Measurements from ENCODE around the gene CST1.
"Not testable (repeated sequence)": the region's sequence is repeated elsewhere in the genome, so short reads cannot be mapped to it uniquely, and the experiment has no call there.

Gene CST1, protein sequence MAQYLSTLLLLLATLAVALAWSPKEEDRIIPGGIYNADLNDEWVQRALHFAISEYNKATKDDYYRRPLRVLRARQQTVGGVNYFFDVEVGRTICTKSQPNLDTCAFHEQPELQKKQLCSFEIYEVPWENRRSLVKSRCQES

DNA sequence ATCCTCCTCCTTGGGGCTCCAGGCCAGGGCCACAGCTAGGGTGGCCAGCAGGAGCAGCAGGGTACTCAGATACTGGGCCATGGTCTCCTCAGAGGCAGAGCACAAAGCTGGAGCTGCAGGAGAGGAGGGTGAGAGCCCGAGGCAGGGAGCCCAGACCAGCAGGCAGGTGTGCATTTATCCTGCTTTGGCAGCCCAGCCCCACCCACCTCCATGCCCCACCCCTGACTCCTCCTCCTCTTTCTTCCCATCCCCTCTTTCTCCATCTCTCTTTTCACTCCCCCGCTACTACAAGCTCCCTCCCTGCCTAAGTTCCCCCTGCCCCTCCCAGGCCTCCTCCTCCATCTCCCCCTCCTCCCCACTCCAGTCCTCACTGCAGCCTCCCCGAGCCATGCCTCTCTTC is at the start of gene CST1:
Gene CST1, minus strand, starts transcription at position 150 of the 400 bp plus-strand sequence. Its CDS starts 69 bp downstream, at position 81.
- DNase-seq (ENCODE audit: low read depth, low spot score), result not testable (repeated sequence)

DNA sequence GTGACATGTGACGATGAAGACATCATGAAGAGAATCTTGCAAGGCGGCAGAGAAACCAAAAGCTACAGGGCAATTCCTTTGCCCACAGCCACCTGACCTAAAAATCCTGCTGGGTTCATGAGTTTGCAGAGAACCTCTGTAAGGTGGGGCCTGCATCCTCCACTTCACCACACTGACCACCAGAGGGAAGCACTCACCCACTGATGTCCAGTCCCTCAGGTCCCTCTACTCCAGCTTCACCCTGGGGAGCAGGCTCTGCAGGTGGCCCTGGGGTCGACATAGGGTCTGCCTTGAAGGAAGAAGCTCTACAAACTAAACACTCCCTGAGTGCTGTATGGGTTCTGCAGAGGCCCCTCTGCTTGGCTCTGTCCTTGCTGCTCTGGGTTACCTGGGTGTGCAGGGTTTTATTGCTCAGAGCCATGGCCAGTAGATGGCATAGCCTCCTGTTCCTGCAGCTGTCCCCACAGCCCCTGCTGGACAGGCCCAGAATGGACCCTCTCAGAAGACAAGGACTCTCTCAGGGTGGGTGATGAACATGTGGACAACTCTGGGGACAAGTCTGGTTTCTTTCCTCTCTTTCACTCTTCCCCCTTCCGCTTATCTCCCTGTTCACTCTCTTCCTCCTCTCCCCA is 48.6 kb upstream of the CST1 start:
- DNase-seq (ENCODE audit: low read depth, low spot score), result peak; percentile 8

DNA sequence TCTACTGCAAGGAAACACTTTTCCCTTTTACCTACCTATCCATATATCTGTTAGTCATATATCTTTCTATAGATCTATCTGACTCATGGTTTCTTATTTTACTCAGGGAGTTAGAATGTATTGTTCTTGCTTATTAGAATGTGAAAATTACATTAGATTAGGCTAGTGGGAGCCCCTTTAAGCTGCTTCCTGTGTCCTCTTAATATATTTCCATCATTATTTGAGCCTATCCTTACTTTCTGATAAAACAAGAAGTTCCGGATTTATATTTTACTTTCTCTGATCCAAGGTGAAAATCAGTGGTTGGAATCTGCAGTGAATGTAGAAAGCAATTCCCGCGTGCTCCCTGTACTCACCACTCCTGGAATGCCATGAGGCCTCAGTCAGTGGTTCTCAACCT is 44.8 kb upstream of the CST1 start:
- DNase-seq (ENCODE audit: low read depth, low spot score), result no peak

DNA sequence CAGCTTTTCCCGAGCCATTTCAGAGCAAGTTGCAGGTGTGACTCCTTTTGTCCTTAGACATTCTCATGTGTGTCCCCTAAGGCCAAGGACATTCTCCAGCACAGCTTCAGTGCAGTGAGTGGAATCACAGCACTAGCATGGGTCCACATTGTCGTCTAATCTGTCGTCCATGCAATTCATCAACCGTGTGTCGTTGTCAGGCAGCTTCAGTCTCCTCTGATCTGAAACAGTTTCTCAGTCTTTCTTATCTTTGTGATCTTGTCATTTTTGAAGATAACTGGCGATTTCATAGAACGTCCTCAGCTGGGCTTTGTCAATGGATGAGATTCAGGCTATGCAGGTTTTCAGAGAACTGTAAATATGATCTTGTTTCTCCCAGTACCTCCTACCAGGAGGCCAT is 44.1 kb upstream of the CST1 start:
- no peak for DNase-seq (ENCODE audit: low read depth, low spot score)

DNA sequence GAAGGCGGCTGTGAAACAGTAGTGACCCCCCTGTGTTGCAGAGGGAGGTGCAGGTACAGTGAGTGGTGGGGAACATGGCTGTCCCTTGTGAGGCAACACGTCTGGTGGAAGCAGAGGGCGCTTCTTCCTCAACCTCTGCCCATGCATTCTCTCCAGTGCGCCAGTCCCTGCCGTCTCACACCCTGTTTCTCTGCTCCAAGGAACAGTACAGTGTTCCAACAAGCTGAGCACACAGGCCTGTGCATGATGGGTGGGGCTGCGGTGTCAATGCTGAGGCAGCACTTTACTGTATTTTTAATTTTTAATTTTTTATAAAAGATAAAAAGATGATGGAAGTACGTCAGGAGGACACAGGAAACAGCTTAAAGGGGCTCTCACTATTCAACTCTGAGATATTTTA is 43.3 kb upstream of the CST1 start:
- no peak for DNase-seq (ENCODE audit: low read depth, low spot score)

DNA sequence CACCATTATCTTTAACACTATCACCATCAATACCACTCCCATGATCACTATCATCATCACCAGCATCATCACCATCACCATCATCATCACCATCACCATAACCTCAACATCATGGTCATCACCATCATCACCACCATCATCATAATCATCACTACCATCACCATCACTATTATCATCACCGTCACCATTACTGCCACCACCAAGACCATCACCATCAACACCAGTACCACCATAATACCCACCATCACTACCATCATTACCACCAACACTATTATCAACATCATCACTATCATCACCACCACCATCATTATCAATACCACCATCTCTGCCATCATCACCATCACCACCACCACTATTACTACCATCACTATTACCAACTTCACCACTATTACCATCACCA is 32.7 kb upstream of the CST1 start:
- DNase-seq (ENCODE audit: low read depth, low spot score), result no peak

DNA sequence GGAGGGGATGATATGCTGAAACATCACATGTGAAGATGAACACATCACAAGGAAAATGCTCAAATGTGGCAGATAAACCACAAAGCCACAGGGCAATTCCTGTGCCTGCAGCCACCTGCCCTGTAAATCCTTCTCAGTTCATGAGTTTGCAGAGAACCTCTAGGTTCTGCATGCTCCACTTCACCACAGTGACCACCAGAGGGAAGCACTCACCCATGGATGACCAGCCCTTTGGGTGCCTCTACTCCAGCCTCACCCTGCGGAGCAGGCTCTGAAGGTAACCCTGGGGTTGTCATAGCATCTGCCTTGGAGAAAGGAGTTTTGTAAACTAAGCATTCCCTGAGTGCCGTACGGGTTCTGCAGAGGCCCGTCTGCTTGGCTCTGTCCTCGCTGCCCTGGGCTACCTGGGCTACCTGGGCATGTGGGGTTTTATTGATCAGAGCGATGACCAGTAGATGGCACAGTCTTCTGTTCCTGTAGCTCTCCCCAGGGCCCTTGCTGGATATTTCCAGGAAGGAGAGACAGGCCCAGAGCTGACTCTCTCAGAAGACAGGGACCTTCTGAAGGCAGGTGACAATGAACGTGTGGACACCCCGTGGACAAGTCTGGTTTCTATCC is 31.7 kb upstream of the CST1 start:
- DNase-seq (ENCODE audit: low read depth, low spot score), result no peak

DNA sequence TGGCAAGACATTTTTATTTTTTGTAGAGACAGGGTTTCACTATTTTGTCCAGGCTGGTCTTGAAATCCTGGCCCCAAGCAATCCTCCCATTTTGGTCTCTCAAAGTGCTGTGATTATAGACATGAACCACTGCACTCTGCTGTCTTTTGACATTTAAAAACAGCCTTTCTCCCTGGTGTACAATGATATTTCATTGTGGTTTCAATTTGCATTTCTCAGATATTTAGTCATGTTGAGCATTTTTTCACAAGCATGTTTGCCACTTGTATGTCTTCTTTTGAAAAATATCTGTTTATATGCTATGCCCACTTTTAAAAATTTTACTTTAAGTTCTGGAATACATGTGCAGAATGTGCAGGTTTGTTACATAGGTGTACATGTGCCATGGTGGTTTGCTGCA is 27.9 kb upstream of the CST1 start:
- DNase-seq (ENCODE audit: low read depth, low spot score), result not testable (repeated sequence)

DNA sequence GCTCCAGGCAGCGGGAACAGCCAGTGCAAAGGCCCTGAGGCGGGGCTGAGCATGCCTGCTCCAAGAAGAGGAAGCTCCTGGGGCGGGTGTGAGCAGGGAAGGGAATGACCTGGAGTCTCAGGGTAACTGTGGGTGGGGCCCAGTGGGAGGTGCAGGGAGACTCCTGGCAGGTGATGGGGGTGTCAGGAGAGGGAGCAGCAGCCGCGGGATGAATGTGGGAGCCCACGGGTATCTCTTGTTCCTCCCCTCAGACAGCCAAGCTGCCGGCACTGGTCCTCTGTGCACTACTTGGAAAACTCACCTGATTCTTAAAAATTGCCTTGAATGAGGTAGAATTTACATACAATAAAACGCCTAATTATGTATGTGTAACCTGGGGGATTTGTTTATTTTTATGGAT is 26.6 kb upstream of the CST1 start:
- not testable (repeated sequence) for DNase-seq (ENCODE audit: low read depth, low spot score)

DNA sequence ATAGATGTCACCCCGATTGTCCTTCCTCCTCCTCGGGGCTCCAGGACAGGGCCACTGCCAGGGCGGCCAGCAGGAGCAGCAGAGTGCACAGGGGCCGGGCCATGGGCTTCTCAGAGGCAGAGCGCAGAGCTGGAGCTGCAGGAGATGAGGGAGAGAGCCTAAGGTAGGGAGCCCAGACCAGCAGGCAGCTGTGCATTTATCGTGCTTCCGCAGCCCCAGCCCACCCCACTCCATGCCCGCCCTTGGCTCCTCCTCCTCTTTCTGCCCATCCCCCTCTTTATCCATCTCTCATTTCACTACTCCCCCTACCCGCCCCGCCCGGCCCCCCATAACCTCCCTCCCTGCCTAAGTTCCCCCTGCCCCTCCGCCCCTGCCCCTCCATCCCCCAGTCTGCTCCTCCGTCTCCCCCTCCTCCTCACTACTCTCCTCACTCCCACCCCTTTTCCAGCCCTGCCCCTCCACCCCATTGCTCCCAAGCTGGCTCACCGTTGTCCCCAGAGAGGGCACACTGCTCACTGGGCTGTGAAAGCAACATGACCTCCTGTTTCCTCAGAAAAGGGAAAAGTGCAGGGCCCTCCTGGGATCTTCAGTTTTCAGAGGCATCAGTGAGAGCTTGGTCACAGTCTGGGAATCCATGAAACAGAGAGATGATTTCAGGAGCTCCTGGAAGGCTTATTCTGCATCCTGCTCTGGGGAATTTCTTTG is 25.5 kb upstream of the CST1 start:
- DNase-seq (ENCODE audit: low read depth, low spot score), result no peak

DNA sequence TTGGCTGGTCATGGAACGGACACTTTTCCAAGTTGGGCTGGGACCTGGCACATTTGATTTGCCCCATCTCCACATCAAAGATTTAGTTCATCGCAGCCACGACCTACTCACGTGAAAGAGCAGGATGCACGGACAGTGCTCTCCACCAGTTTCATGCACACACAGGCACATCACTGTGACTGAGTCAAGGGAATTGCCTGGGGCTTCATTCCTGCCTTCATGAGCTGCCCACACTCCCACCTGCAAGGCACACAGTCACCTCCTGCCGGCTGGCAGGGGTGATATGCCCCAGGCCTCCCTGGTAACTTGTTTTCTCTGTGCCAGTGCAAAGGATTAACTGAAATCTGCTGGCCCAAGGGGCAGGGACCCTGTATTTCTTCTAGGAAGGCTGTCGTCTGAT is 23.3 kb upstream of the CST1 start:
- DNase-seq (ENCODE audit: low read depth, low spot score), result no peak

DNA sequence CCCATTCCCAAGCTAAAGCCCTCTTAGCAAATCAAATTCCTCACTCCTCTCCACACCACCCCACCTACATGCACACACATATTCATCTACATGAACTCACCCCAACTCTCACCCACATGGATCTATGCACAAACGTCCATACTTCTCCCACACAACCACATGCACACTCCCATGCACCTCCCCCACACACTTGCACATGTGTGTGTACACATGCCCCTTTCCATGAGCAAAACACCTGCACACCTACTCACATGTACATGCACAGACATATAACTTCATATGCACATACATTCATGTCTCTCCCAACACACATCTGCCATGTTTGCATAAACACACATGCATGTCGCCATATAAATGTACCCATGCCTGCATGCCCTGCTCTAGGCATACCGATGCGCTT is 22.8 kb upstream of the CST1 start:
- DNase-seq (ENCODE audit: low read depth, low spot score), result no peak

DNA sequence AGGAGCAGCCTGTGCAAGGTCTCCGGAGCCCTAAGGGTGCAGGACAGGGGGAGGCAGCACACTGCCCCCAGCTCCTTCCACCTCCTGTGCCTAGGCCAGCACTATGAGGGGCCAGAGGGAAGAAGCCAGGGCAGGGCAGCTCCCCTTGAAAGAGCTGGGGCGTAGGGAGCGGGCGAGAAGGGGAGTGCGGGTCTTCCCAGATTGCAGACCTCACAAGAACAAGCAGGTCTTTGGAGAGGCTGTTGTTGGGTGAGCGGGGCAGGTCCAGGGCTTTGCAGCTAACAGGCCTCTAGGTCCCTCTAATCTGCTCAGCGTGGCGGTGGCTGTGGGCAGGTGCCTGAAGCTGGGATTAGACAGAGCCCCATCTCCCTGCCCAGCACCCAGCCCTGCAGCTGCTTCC is 22.4 kb upstream of the CST1 start:
- DNase-seq (ENCODE audit: low read depth, low spot score), result no peak

DNA sequence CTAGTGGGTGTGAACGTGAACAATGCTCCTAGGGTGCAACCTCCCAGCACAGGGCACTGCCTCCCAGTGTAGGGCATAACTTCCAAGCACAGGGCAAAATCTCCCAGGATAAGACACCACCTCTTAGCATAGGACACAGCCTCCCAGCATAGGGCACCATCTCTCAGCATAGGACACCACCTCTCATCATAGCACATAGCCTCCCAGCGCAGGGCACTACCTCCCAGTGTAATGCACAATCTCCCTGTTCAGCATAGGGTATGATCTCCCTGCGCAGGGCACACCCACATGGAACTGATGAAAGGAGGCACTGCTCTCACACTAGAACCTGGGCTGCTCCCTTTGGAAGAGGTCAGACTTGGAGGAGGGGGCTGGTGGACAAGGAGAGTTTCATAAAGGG is 21.3 kb upstream of the CST1 start:
- no peak for DNase-seq (ENCODE audit: low read depth, low spot score)

DNA sequence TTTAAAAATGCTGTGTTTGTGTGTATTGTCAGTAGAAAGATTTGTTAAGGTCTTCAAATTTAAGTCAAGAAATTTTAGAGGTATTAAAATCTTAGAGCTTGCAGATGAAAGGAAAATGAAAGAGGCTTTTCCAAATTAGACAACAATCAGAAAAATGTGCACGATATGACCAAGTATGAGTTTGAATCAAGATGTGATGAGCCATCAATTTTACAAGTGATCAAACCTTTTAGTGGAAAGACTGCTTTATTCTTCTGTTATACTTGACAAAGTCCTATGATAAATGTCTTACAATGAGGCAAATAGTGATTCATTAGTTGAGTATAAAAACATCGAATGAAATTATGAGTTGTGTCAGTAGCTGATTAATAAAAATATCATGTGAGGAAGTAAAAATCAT is 19.6 kb upstream of the CST1 start:
- no peak for DNase-seq (ENCODE audit: low read depth, low spot score)

DNA sequence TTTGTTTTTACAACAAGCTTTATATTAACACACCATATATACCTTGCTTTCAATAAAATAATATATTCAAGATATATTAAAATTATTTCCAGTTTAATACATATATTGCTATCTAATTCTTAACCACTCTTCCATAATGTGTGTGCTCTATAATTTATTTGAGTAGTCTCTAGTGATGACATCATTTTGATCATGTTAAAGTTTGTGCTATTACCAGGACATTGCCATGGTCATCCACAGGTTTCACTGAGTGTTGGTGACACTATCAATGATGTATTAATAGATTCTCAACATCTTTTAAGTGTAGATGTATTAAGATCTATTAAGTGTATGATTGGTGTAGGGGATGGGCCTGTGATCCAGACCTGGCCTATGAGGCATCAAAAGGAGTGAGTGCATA is 17.8 kb upstream of the CST1 start:
- not testable (repeated sequence) for DNase-seq (ENCODE audit: low read depth, low spot score)

DNA sequence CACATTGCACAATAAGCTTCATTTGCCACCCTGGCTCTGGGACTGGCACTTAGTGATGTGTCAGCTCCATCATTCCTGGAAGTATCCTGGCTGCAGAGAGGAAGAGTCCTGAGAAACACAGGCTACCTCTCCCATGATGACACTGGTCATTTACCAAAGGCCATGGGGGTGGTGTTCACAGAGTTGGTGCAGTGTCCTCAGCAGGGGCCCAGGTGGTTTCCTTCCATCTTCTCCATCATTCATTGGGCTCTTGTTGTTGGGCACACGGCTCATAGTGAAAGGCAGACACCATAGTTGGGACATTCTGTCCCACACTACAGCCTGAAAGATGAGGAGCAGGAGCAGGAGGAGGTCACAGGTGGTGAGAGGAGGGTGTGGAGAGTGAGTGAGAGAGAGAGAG is 15.8 kb upstream of the CST1 start:
- DNase-seq (ENCODE audit: low read depth, low spot score), result no peak

DNA sequence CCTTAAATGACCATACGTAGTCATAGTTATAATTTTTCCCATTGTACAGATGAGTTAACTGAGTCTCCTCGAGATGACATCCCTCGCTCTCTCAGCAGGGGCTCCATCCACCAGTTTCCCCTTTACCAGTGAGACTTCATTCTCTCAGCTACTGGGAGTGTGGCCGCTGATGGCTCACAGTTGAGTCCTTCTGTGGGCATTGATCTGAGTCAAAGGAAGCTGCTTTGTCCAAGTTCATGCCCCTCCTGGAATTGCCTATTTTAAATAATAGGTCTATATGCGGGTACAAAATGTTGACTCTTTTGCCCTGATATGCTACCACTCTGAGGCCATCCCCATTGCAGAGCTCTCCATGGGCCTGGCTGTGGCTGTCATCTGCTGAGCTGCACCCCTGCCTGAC is 14.8 kb upstream of the CST1 start:
- DNase-seq (ENCODE audit: low read depth, low spot score), result no peak

DNA sequence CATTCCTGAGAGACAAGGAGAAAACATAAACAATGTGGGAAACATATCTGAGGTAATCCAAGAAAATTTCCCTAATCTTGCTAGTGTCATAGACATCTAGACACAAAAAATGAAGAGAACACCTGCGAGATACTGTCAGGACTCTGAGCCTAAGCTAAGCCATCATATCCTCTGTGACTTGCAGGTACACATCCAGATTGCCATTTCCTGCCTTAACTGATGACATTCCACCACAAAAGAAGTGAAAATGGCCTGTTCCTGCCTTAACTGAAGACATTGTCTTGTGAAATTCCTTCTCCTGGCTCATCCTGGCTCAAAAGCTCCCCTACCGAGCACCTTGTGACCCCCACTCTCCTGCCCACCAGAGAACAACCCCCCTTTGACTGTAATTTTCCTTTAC is 13.9 kb upstream of the CST1 start:
- DNase-seq (ENCODE audit: low read depth, low spot score), result not testable (repeated sequence)

DNA sequence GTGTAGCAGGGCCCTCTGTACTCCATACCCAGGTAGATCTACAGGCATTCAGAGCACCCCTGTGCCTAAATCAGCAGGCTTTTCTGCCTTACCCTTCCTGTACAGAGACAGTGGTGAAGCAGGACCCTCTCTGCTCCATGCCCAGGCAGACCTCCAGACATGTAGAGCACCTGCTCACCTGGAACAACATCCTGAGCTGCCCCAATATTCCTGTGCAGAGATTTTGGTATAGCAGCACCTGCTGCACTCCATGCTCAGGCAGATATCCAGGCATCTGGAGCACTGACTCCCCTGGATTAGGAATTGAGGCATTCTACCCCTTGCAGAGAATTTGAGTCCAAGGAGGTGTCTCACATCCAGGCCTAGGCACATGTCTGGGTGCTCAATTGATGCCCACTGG is 12.6 kb upstream of the CST1 start:
- DNase-seq (ENCODE audit: low read depth, low spot score), result no peak

DNA sequence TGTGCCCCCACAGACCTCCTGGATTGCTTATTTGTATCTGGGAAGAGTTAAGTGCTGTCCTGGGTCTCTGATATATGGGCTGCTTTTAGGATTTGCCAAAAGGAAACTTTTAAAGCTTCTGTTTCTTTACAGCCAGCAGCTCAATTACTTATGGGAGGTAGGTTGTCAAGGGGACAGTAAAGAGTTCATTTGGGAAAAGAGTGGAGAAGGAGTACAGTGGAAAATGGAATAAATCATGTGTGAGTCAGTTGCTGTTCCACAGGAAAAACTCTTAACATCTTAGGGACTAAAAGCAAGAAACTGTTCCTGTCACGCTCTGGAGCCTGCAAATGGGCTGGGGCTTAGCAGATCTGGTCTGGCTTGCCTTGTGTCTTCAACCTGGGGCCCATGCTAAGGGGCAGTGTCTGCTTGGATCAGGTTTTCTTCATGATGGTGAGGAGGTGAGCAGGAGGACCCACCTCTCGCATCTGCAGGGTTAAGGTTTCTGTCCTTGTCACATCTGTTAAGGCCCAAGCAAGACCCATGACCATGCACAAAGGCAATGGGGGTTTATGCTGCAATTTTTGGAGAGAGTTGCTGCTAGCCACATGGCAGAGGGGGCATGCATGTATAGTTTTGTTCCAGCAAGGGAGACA is 8.7 kb upstream of the CST1 start:
- no peak for DNase-seq (ENCODE audit: low read depth, low spot score)

DNA sequence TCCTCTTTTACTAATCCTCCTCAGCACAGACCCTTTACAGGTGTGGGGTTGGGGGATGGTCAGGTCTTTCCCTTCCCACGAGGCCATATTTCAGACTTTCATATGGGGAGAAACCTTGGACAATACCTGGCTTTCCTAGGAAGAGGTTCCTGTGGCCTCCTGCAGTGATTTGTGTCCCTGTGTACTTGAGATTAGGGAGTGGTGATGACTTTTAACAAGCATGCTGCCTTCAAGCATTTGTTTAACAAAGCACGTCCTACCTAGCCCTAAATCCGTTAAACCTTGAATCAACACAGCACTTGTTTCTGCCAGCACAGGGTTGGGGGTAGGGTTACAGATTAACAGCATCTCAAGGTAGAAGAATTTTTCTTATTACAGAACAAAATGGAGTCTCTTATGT is 6.1 kb upstream of the CST1 start:
- not testable (repeated sequence) for DNase-seq (ENCODE audit: low read depth, low spot score)

All from astrocyte of the hippocampus (primary cell).